IMR-90 (cell line): ENCODE results near the gene GSE1.

ENCODE experiments used
- CTCF ChIP-seq: conservative IDR thresholded peaks from 2 replicates; pipeline ENCODE4 v1.5.1; 2012; ENCODE audit warnings: mild to moderate bottlenecking, low read depth, low read length, improper control_type of control experiment
- POLR2A ChIP-seq: IDR thresholded peaks from 2 replicates; pipeline ENCODE4 v1.6.1; 2012; ENCODE audit warnings: mild to moderate bottlenecking, low read depth, low read length

- TF ChIP-seq CTCF (no peak), POLR2A (no peak)
Observed at GRCh38 chr16:85569039-85569614, 44.0 kb upstream of the GSE1 start.
